ENCODE results near the gene PTGES2. TPM values are rescaled to one million over a fixed set of nuclear protein-coding genes. Genes with fewer than 3 reads are reported as not detected.

Gene PTGES2
- polyA plus RNA-seq, 1 donor: 59.1 TPM

DNA sequence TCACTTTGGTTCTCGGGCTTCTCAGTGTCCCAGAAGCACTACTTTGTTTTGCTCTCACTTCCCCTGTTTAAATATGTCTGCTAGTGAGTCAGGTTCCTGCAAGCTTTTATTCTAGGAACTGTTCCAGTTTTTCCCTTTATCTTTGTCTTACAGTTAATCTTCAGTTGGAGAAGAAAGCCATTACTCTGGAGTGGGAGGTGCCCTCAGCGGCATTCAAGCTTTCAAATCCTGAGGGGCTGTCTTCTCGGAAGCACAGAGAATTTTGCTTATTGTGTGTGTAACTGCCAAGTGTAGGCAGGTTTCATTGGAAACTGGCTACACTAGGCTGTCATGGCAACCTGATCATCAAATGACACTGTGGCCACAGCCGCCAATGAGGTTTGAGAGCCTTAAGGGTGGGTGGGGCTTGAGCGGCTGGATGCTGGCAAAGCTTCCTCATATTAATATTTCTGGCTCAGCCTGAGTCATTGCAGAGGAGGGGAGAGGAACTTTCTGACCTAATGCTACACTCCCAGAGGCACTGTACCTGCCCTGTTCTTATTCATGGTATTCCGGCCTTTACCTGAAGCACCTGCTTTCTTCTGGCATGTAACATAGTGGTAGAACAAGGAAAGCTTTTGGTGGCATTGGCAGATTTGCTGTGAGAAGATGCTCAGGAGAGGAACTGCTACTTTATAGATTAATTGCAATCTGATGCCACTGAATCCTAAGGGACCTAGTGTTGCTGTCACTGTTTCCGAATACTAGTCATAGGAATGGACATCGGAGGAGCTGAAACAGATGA lies 33.2 kb downstream of the PTGES2 start:
- Histone ChIP-seq H3K27me3 (ENCODE audit: control insufficient read depth, insufficient read depth, low read length) (no peaks in the 10 kb centered on the region), H3K27ac (ENCODE audit: low read length) (peak overlapping the region; percentile 71), H3K4me1 (ENCODE audit: control insufficient read depth, insufficient read depth, low read length) (peaks cover 17% of the 10 kb centered on the region), H3K9me3 (ENCODE audit: control insufficient read depth, low read depth, low read length) (no peaks in the 10 kb centered on the region), H3K36me3 (ENCODE audit: control insufficient read depth, insufficient read depth, low read length) (no peaks in the 10 kb centered on the region), H3K4me3 (ENCODE audit: low read length) (no peak overlapping the region)
- no CpG with 5 or more reads among the region's 8 CpGs for WGBS (ENCODE audit: insufficient coverage, low lambda C conversion rate)
- DNase-seq: peak; percentile 93 to 94

GRCh38 chr9:128093011-128093410 lies 34.5 kb downstream of the PTGES2 start:
- H3K4me1 ChIP-seq (ENCODE audit: control insufficient read depth, insufficient read depth, low read length): peaks cover 10% of the 10 kb centered on the region
- WGBS (ENCODE audit: insufficient coverage, low lambda C conversion rate): 100% methylated on average over 1 of the region's 4 CpGs
- no peaks in the 10 kb centered on the region for H3K27me3 ChIP-seq (ENCODE audit: control insufficient read depth, insufficient read depth, low read length)
- no peaks in the 10 kb centered on the region for H3K9me3 ChIP-seq (ENCODE audit: control insufficient read depth, low read depth, low read length)
- H3K4me3 ChIP-seq (ENCODE audit: low read length): no peak overlapping the region
- no peak for DNase-seq
- no peaks in the 10 kb centered on the region for H3K36me3 ChIP-seq (ENCODE audit: control insufficient read depth, insufficient read depth, low read length)
- H3K27ac ChIP-seq (ENCODE audit: low read length): peak overlapping the region; percentile 71

DNA sequence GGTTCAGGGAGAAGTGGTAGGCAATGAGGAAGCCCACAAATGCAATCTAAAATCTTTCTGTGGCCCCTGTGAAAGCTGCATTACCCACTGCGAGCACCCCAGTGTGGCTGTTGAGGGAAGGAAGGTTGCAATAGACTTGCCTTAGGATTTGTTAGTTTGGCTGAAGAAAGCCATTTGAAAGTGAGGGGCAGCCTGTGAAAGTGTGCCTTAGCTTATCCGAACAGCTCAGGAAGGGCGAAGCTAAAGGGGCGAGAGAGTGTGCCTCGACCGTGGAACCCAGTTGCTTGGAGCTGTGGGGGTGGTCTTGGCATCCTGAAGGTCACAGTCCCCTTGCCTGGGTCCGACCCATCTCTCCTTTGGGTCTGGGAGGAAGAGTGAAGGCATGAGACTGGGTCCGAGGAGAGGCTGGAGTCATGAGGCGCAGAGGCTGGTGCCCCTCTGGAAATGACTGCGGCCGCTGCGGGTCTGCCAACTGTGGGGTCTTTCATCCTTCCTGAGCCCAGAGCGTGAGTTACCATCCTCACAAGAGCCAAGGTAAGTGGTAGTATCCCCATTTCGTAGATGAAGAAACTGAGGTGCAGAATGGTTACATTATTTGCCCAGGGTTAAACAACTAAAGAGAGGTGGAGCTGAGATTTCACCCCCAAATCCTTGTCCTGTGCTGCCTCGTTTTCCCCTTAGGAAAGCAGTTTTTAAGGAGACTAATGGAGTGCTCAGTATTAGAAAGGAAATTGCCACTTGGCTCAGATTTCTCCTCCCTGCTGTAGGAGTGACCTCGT lies 35.1 kb downstream of the PTGES2 start:
- no peaks in the 10 kb centered on the region for H3K9me3 ChIP-seq (ENCODE audit: control insufficient read depth, low read depth, low read length)
- H3K27ac ChIP-seq (ENCODE audit: low read length): no peak overlapping the region
- H3K36me3 ChIP-seq (ENCODE audit: control insufficient read depth, insufficient read depth, low read length): no peaks in the 10 kb centered on the region
- H3K27me3 ChIP-seq (ENCODE audit: control insufficient read depth, insufficient read depth, low read length): no peaks in the 10 kb centered on the region
- peaks cover 5% of the 10 kb centered on the region for H3K4me1 ChIP-seq (ENCODE audit: control insufficient read depth, insufficient read depth, low read length)
- DNase-seq: no peak
- 40% methylated on average over 1 of the region's 16 CpGs for WGBS (ENCODE audit: insufficient coverage, low lambda C conversion rate)
- H3K4me3 ChIP-seq (ENCODE audit: low read length): no peak overlapping the region

DNA sequence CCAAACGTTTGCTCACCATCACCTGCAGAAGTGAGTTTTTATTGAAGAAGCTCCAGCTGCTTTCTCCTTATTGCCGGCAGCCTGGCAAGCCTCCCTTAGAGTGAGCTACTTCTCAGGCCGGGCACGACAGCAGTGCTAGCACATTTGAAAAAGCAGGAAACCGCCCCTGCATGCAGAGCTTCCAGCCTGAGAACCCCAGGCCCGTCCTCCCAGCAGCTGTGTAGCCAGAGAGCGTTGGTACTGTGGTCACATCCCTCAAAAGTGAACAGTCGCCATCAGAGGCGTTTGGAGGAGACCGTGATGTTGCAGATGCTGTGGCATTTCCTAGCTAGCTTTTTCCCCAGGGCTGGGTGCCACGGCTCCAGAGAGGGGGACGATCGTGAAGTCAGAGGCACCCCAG lies 36.0 kb downstream of the PTGES2 start:
- Histone ChIP-seq H3K4me1 (ENCODE audit: control insufficient read depth, insufficient read depth, low read length) (peaks cover 3% of the 10 kb centered on the region), H3K27ac (ENCODE audit: low read length) (no peak overlapping the region), H3K36me3 (ENCODE audit: control insufficient read depth, insufficient read depth, low read length) (no peaks in the 10 kb centered on the region), H3K9me3 (ENCODE audit: control insufficient read depth, low read depth, low read length) (no peaks in the 10 kb centered on the region), H3K27me3 (ENCODE audit: control insufficient read depth, insufficient read depth, low read length) (no peaks in the 10 kb centered on the region), H3K4me3 (ENCODE audit: low read length) (no peak overlapping the region)
- DNase-seq: no peak
- WGBS (ENCODE audit: insufficient coverage, low lambda C conversion rate): no CpG with 5 or more reads among the region's 13 CpGs

DNA sequence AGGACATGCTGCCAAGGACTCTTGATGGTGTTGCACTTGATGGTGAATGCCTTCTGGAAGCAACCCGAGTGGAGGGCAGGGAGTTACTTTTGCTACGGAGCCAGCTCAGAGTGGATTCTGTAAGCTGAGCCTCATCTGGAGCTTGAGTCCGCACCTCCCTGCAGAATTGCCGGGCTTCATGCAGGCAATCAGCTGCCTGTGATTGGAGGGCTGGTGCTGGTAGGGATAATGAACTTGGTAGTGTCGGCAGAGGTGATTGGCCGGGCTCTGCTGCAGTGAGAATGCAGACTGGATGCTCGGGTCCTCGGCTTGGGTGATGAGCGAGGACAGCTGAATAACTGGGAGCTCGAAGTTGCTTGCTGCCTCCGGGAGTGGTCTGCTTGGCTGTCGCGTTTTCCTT lies 36.4 kb downstream of the PTGES2 start:
- no CpG with 5 or more reads among the region's 13 CpGs for WGBS (ENCODE audit: insufficient coverage, low lambda C conversion rate)
- H3K9me3 ChIP-seq (ENCODE audit: control insufficient read depth, low read depth, low read length): no peaks in the 10 kb centered on the region
- H3K27me3 ChIP-seq (ENCODE audit: control insufficient read depth, insufficient read depth, low read length): no peaks in the 10 kb centered on the region
- no peaks in the 10 kb centered on the region for H3K36me3 ChIP-seq (ENCODE audit: control insufficient read depth, insufficient read depth, low read length)
- DNase-seq: peak in 1 of 2 donors; percentile 64
- H3K4me3 ChIP-seq (ENCODE audit: low read length): no peak overlapping the region
- no peak overlapping the region for H3K27ac ChIP-seq (ENCODE audit: low read length)
- H3K4me1 ChIP-seq (ENCODE audit: control insufficient read depth, insufficient read depth, low read length): peaks cover 3% of the 10 kb centered on the region

- Histone ChIP-seq H3K4me3 (ENCODE audit: low read length) (no peak overlapping the region), H3K4me1 (ENCODE audit: control insufficient read depth, insufficient read depth, low read length) (peaks cover 3% of the 10 kb centered on the region), H3K9me3 (ENCODE audit: control insufficient read depth, low read depth, low read length) (no peaks in the 10 kb centered on the region), H3K27ac (ENCODE audit: low read length) (no peak overlapping the region), H3K36me3 (ENCODE audit: control insufficient read depth, insufficient read depth, low read length) (no peaks in the 10 kb centered on the region), H3K27me3 (ENCODE audit: control insufficient read depth, insufficient read depth, low read length) (no peaks in the 10 kb centered on the region)
- no peak for DNase-seq
- WGBS (ENCODE audit: insufficient coverage, low lambda C conversion rate): no CpG with 5 or more reads among the region's 1 CpG
Observed at GRCh38 chr9:128089299-128089698, 38.2 kb downstream of the PTGES2 start.

DNA sequence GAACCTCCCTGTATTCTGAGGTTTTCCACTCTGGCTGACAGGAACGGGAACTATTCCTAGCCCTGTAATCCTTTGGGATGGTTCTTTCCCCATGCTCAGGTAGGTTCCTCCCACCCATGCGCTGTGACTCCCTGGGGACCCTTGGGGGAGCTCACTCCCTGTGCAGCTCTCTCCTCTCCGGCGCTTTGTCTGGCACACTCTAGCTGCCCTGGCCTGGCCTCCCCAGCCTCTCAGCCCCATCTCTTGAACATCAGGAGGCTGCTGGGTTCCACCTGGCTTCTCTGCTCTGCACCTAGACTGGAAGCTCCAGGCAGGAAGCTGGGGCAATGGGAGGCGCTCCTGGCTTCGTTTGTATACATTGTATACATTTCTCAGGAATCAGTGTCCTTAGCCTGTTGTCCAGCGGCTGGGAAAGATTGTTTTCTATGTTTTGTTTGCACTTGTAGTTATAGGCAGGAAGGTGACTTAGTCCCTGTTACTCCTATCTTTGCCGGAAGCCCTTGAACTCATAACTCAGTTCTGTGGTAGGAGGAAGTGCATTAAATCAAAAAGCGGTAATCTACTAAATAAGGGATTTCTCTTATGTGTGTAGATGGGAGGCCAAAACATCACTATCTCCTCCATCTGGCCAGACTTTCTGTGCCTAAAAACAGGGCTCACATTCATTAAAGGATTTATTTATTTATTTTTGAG lies 39.1 kb downstream of the PTGES2 start:
- no peaks in the 10 kb centered on the region for H3K9me3 ChIP-seq (ENCODE audit: control insufficient read depth, low read depth, low read length)
- no peaks in the 10 kb centered on the region for H3K36me3 ChIP-seq (ENCODE audit: control insufficient read depth, insufficient read depth, low read length)
- WGBS (ENCODE audit: insufficient coverage, low lambda C conversion rate): no CpG with 5 or more reads among the region's 9 CpGs
- H3K27me3 ChIP-seq (ENCODE audit: control insufficient read depth, insufficient read depth, low read length): no peaks in the 10 kb centered on the region
- DNase-seq: no peak
- H3K4me3 ChIP-seq (ENCODE audit: low read length): no peak overlapping the region
- no peak overlapping the region for H3K27ac ChIP-seq (ENCODE audit: low read length)
- peaks cover 3% of the 10 kb centered on the region for H3K4me1 ChIP-seq (ENCODE audit: control insufficient read depth, insufficient read depth, low read length)

GRCh38 chr9:128087262-128087661 lies 40.3 kb downstream of the PTGES2 start:
- H3K36me3 ChIP-seq (ENCODE audit: control insufficient read depth, insufficient read depth, low read length): no peaks in the 10 kb centered on the region
- peaks cover 8% of the 10 kb centered on the region for H3K4me1 ChIP-seq (ENCODE audit: control insufficient read depth, insufficient read depth, low read length)
- DNase-seq: no peak
- WGBS (ENCODE audit: insufficient coverage, low lambda C conversion rate): no CpG with 5 or more reads among the region's 10 CpGs
- H3K27me3 ChIP-seq (ENCODE audit: control insufficient read depth, insufficient read depth, low read length): no peaks in the 10 kb centered on the region
- no peak overlapping the region for H3K27ac ChIP-seq (ENCODE audit: low read length)
- no peaks in the 10 kb centered on the region for H3K9me3 ChIP-seq (ENCODE audit: control insufficient read depth, low read depth, low read length)
- no peak overlapping the region for H3K4me3 ChIP-seq (ENCODE audit: low read length)

DNA sequence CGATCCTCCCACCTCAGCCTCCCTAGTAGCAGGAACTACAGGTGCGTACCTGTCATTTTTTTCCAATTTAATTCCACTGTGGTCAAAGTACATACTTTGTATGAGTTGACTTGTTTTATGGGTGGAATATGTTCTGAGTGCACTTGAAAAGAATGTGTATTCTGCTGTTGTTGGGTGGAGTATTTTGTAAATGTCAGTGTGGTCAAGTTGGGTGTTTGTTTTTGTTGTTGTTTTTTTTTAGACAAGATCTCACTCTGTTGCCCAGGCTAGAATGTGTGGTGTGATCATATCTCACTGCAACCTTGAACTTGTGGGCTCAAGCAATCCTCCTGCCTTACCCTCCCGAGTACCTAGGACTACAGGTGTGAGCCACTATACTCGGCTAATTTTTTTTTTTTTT lies 41.6 kb downstream of the PTGES2 start:
- H3K9me3 ChIP-seq (ENCODE audit: control insufficient read depth, low read depth, low read length): no peaks in the 10 kb centered on the region
- no peaks in the 10 kb centered on the region for H3K27me3 ChIP-seq (ENCODE audit: control insufficient read depth, insufficient read depth, low read length)
- no peak overlapping the region for H3K27ac ChIP-seq (ENCODE audit: low read length)
- H3K4me1 ChIP-seq (ENCODE audit: control insufficient read depth, insufficient read depth, low read length): peaks cover 20% of the 10 kb centered on the region
- H3K36me3 ChIP-seq (ENCODE audit: control insufficient read depth, insufficient read depth, low read length): no peaks in the 10 kb centered on the region
- DNase-seq: peak in 1 of 2 donors; percentile 37
- no CpG with 5 or more reads among the region's 4 CpGs for WGBS (ENCODE audit: insufficient coverage, low lambda C conversion rate)
- no peak overlapping the region for H3K4me3 ChIP-seq (ENCODE audit: low read length)

- no peaks in the 10 kb centered on the region for H3K36me3 ChIP-seq (ENCODE audit: control insufficient read depth, insufficient read depth, low read length)
- peaks cover 32% of the 10 kb centered on the region for H3K4me1 ChIP-seq (ENCODE audit: control insufficient read depth, insufficient read depth, low read length)
- WGBS (ENCODE audit: insufficient coverage, low lambda C conversion rate): 88% methylated on average over 3 of the region's 4 CpGs
- no peaks in the 10 kb centered on the region for H3K27me3 ChIP-seq (ENCODE audit: control insufficient read depth, insufficient read depth, low read length)
- DNase-seq: no peak
- H3K9me3 ChIP-seq (ENCODE audit: control insufficient read depth, low read depth, low read length): no peaks in the 10 kb centered on the region
- H3K4me3 ChIP-seq (ENCODE audit: low read length): no peak overlapping the region
- H3K27ac ChIP-seq (ENCODE audit: low read length): no peak overlapping the region
Observed at GRCh38 chr9:128084746-128085145, 42.8 kb downstream of the PTGES2 start.

Data from large intestine (tissue), 3 donors.